ENCODE data around the gene SYT1.
"Not testable (repeated sequence)": the region's sequence is repeated elsewhere in the genome, so short reads cannot be mapped to it uniquely, and the experiment has no call there.

The SYT1 gene

GRCh38 chr12:78864403-78864869 is at the start of gene SYT1:
SYT1 (plus strand) TSS chr12:78864774.
- no peak within 1 kb of the TSS for H3K27ac ChIP-seq
- H3K4me3 ChIP-seq (ENCODE audit: low read depth in 1 of 2, low read length in 1 of 2) = no peak within 1 kb of the TSS
- TF ChIP-seq CTCF (IDR thresholded peaks at IDR 0.05) = no peak
- no peaks in the 10 kb centered on the region for H3K36me3 ChIP-seq
- peaks cover 53% of the 10 kb centered on the region for H3K27me3 ChIP-seq
- H3K9me3 ChIP-seq = no peaks in the 10 kb centered on the region
- H3K4me1 ChIP-seq (ENCODE audit: control insufficient read depth in 1 of 2, insufficient read depth in 1 of 2, low read depth in 1 of 2, low read length in 1 of 2) = no peaks in the 10 kb centered on the region

DNA sequence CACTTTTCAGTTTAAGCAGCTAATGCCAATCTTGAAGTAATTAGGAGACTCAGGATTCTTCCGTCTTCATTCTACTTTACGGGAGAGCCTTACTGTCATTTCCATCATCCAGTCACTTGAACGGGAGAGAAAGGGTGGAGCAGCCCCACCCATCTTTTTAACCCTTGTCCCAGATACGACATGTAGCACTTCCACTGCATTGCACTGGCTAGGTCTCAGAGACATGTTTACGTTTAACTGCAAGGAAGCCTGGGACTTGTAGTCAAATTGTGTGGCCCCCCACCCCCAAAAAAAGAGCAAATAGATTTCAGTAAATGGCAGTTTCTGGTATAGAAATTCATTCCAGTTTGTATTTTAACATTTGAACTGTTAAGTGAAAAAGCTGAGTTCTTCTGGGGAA is 46.1 kb upstream of the SYT1 start:
- Histone ChIP-seq H3K27ac (no peak overlapping the region), H3K27me3 (no peaks in the 10 kb centered on the region), H3K9me3 (no peaks in the 10 kb centered on the region), H3K4me1 (ENCODE audit: control insufficient read depth in 1 of 2, insufficient read depth in 1 of 2, low read depth in 1 of 2, low read length in 1 of 2) (no peaks in the 10 kb centered on the region), H3K4me3 (ENCODE audit: low read depth in 1 of 2, low read length in 1 of 2) (no peak overlapping the region), H3K36me3 (no peaks in the 10 kb centered on the region)
- no peak for TF ChIP-seq CTCF (IDR thresholded peaks at IDR 0.05)

- Histone ChIP-seq H3K27ac (no peak overlapping the region), H3K9me3 (no peaks in the 10 kb centered on the region), H3K4me1 (ENCODE audit: control insufficient read depth in 1 of 2, insufficient read depth in 1 of 2, low read depth in 1 of 2, low read length in 1 of 2) (no peaks in the 10 kb centered on the region), H3K4me3 (ENCODE audit: low read depth in 1 of 2, low read length in 1 of 2) (no peak overlapping the region), H3K27me3 (no peaks in the 10 kb centered on the region), H3K36me3 (no peaks in the 10 kb centered on the region)
- no peak for TF ChIP-seq CTCF (IDR thresholded peaks at IDR 0.05)
These were observed 43.6 kb upstream of the SYT1 start for GRCh38 chr12:78820946-78821345.

- no peak for TF ChIP-seq CTCF (IDR thresholded peaks at IDR 0.05)
These were observed 39.7 kb upstream of the SYT1 start for GRCh38 chr12:78824918-78825317.

DNA sequence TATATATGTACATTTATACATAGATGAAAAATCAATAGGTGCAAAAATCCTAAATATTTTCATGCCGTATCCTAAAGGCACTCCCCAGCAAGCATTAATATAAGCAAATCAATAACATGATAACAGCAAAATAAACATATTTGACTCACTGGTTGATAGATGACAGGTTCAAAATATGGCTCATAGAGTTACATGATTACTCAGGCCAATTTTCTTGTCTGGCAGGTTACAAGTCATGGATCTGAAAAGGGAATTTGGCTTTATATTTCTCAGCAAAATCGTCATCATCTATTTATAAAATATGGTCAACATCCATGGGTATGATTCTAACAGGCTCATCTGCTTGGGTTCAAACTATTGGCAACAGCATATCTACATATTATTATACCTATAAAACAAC is 34.9 kb upstream of the SYT1 start:
- TF ChIP-seq CTCF (IDR thresholded peaks at IDR 0.05) = no peak
- no peaks in the 10 kb centered on the region for H3K4me1 ChIP-seq (ENCODE audit: control insufficient read depth in 1 of 2, insufficient read depth in 1 of 2, low read depth in 1 of 2, low read length in 1 of 2)
- no peaks in the 10 kb centered on the region for H3K9me3 ChIP-seq
- no peak overlapping the region for H3K27ac ChIP-seq
- H3K4me3 ChIP-seq (ENCODE audit: low read depth in 1 of 2, low read length in 1 of 2) = no peak overlapping the region
- no peaks in the 10 kb centered on the region for H3K27me3 ChIP-seq
- no peaks in the 10 kb centered on the region for H3K36me3 ChIP-seq

More at GRCh38 chr12:78824918-78825317, 39.7 kb upstream of the SYT1 start:
- Histone ChIP-seq H3K9me3 (no peaks in the 10 kb centered on the region), H3K4me1 (ENCODE audit: control insufficient read depth in 1 of 2, insufficient read depth in 1 of 2, low read depth in 1 of 2, low read length in 1 of 2) (no peaks in the 10 kb centered on the region), H3K27me3 (no peaks in the 10 kb centered on the region), H3K4me3 (ENCODE audit: low read depth in 1 of 2, low read length in 1 of 2) (no peak overlapping the region), H3K36me3 (no peaks in the 10 kb centered on the region), H3K27ac (no peak overlapping the region)

GRCh38 chr12:78835493-78835892 is 29.1 kb upstream of the SYT1 start:
- Histone ChIP-seq H3K4me3 (ENCODE audit: low read depth in 1 of 2, low read length in 1 of 2) (no peak overlapping the region), H3K36me3 (no peaks in the 10 kb centered on the region), H3K27me3 (no peaks in the 10 kb centered on the region), H3K27ac (no peak overlapping the region), H3K4me1 (ENCODE audit: control insufficient read depth in 1 of 2, insufficient read depth in 1 of 2, low read depth in 1 of 2, low read length in 1 of 2) (no peaks in the 10 kb centered on the region), H3K9me3 (no peaks in the 10 kb centered on the region)
- no peak for TF ChIP-seq CTCF (IDR thresholded peaks at IDR 0.05)

DNA sequence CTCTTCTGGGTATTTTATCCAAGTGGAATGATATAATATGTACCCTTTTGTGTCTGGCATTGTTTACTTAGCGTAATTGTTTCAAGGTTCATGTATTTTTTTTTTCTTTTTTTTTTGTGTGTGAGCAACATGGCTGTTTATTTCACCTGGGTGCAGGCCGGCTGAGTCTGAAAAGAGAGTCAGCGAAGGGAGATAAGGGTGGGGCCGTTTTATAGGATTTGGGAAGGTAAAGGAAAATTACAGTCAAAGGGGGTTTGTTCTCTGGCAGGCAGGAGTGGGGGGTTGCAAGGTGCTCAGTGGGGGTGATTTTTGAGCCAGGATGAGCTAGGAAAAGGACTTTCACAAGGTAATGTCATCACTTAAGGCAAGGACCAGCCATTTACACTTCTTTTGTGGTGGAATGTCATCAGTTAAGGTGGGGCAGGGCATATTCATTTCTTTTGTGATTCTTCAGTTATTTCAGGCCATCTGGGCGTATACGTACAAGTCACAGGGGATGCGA is 24.0 kb upstream of the SYT1 start:
- H3K4me1 ChIP-seq (ENCODE audit: control insufficient read depth in 1 of 2, insufficient read depth in 1 of 2, low read depth in 1 of 2, low read length in 1 of 2); H3K27ac ChIP-seq; H3K4me3 ChIP-seq (ENCODE audit: low read depth in 1 of 2, low read length in 1 of 2); H3K36me3 ChIP-seq; H3K27me3 ChIP-seq; H3K9me3 ChIP-seq: not testable (repeated sequence)
